Gastrocnemius medialis (tissue), 4 donors: Measurements from ENCODE around the gene MDGA2. TPM values are rescaled to one million over a fixed set of nuclear protein-coding genes. Genes with fewer than 3 reads are reported as not detected.

Experiments
- ATAC-seq, 2 donors: fragments of 150-250 bp; one replicate each; pipeline ENCODE4 v1.9.1; 2016
- DNase-seq, 2 donors: peaks; one replicate each; pipeline ENCODE4 v3.0.0-alpha.2; 2019
- H3K27ac ChIP-seq, 4 donors: fragments of 200-600 bp; sonication (generic); 1 replicate in 1 of 4; 2 replicates in 3 of 4; pipeline ENCODE4 v1.5.1; 2016 to 2018; ENCODE audit warnings: mild to moderate bottlenecking in 2 of 4, moderate library complexity in 1 of 4
- H3K27me3 ChIP-seq, 3 donors: fragments of 200-600 bp; sonication (generic) in 2 of 3; 1 replicate in 1 of 3; 2 replicates in 2 of 3; pipeline versions ENCODE4 v1.5.1 to v1.6.0; 2016 to 2019; ENCODE audit warnings: mild to moderate bottlenecking in 1 of 3, moderate library complexity in 1 of 3
- H3K36me3 ChIP-seq, 2 donors: fragments of 200-600 bp; sonication (generic) in 1 of 2; one replicate each; pipeline ENCODE4 v1.5.1; 2017 to 2018
- H3K4me1 ChIP-seq, 2 donors: fragments of 200-600 bp; sonication (generic) in 1 of 2; one replicate each; pipeline ENCODE4 v1.5.1; 2016 to 2017; ENCODE audit warnings: mild to moderate bottlenecking in 2 of 2
- H3K4me3 ChIP-seq, 4 donors: fragments of 200-600 bp; sonication (generic) in 3 of 4; 1 replicate in 1 of 4; 2 replicates in 3 of 4; pipeline ENCODE4 v1.5.1; 2016 to 2019; ENCODE audit warnings: mild to moderate bottlenecking in 2 of 4
- H3K9me3 ChIP-seq, 3 donors: fragments of 200-600 bp; sonication (generic) in 2 of 3; 1 replicate in 1 of 3; 2 replicates in 2 of 3; pipeline ENCODE4 v1.5.1; 2016 to 2019
- CTCF ChIP-seq, 5 experiments: fragments of 450-650 bp in 3 of 5; fragments of 200-600 bp in 2 of 5; sonication (generic) in 2 of 5; IDR thresholded peaks in 4 of 5; conservative IDR thresholded peaks in 1 of 5; 1 replicate in 4 of 5; 2 replicates in 1 of 5; pipeline ENCODE4 v1.5.1; 2016 to 2019; ENCODE audit warnings: antibody characterized with exemption in 5 of 5, mild to moderate bottlenecking in 3 of 5, moderate library complexity in 3 of 5
- POLR2A ChIP-seq, 2 donors: fragments of 450-650 bp; IDR thresholded peaks; one replicate each; pipeline ENCODE4 v1.6.1; 2017; ENCODE audit warnings: antibody characterized with exemption in 2 of 2, mild to moderate bottlenecking in 2 of 2, moderate library complexity in 2 of 2
- in situ Hi-C, 4 donors: fragments of 200-750 bp; cut with MboI; loops; one replicate each; pipeline versions ENCODE4 v1.15.0 to v1.8.0; 2017; ENCODE audit warnings: low sequenced_read_pairs in 4 of 4
- intact Hi-C: fragments of 100-400 bp; cut with DNase I; formaldehyde crosslinking; loops from one replicate; pipeline ENCODE4 v1.15.1; 2023; ENCODE audit warnings: low total_unique reads
- total RNA-seq, 4 donors: library from RNA; depleted of rRNA; stranded (reverse); fragments of >200 nt; gene quantifications; one replicate each; pipeline versions ENCODE4 v1.1.0 to v1.2.3, GENCODE V29; 2016

MDGA2 gene
- total RNA-seq, 4 donors from 2014 or later, result not detected

DNA sequence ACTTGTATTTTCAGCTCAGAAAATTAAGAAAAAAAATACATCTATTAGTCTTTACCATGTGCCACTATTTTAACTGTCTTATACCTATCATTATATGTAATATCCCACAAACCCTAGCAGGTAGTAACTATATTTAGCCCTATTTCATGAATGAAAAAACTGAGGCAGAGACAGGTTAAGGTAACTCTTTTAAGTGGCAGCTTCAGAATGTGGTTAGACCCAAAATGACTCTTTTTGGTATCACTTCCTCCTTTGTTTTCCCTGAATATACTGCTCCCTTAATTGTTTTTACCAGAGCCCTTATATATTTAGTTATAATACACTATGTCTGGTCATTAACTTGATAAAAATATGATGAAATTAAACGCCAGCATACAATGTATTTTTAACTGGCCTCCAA, 788.3 kb downstream of the MDGA2 start:
- intact Hi-C loops (no loop called here), in situ Hi-C loops (no loop called here)
- H3K9me3 ChIP-seq, result no peaks in the 10 kb centered on the region
- no peak for TF ChIP-seq POLR2A (IDR thresholded peaks at IDR 0.05)
- no peak for TF ChIP-seq CTCF (IDR thresholded peaks at IDR 0.05 in 4 of 5, conservative IDR thresholded peaks at IDR 0.05 in 1 of 5)
- no peaks in the 10 kb centered on the region for H3K4me1 ChIP-seq
- DNase-seq (no peak), ATAC-seq (no peak)
- H3K4me3 ChIP-seq, result no peak overlapping the region
- H3K27me3 ChIP-seq, result no peaks in the 10 kb centered on the region
- no peaks in the 10 kb centered on the region for H3K36me3 ChIP-seq
- no peak overlapping the region for H3K27ac ChIP-seq

DNA sequence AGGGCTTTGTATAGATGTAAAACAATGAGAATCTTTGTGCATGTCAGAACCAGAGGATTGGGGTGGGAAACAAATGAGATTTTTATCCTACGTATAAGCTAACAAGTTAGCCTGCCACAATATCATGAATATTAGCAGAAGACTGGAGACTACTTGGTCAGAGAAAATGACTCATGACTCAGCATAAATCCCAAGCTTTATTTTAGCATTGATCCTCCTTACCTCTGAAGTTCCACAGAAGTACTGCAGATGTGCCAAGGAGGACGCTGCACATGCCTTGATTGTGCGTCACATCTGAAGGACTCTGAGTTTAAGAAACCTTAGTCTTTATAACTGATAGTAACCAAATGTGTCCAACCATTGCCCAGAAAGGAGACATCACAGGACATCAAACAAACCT, 789.8 kb downstream of the MDGA2 start:
- intact Hi-C loops, result no loop called here
- Histone ChIP-seq H3K27me3 (no peaks in the 10 kb centered on the region), H3K27ac (no peak overlapping the region), H3K4me1 (no peaks in the 10 kb centered on the region), H3K4me3 (no peak overlapping the region), H3K36me3 (no peaks in the 10 kb centered on the region), H3K9me3 (no peaks in the 10 kb centered on the region)
- no peak for TF ChIP-seq CTCF (IDR thresholded peaks at IDR 0.05 in 4 of 5, conservative IDR thresholded peaks at IDR 0.05 in 1 of 5)
- no peak for TF ChIP-seq POLR2A (IDR thresholded peaks at IDR 0.05)
- in situ Hi-C loops, result no loop called here
- DNase-seq (no peak), ATAC-seq (no peak)

DNA sequence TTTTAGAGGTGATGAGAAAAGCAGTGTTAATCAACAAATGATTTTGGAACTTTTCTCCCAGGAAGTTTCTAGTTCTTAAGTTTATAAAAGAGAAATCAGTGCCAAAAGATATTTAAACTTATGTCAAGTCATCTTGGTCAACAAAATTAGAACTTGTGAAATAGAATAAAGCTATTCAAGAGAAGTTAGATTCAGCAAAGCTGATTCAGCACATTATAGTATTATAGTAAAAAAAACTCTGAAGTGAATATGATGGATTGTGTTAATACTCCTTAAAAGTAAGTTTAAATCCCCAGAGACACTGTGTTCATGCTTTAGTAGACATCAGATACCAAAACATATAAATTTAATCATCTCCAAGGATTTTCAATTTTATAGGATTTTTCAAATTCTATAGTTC, 813.7 kb downstream of the MDGA2 start:
- intact Hi-C loops (no loop called here), in situ Hi-C loops (no loop called here)
- TF ChIP-seq POLR2A (IDR thresholded peaks at IDR 0.05) (no peak), CTCF (IDR thresholded peaks at IDR 0.05 in 4 of 5, conservative IDR thresholded peaks at IDR 0.05 in 1 of 5) (no peak)
- H3K36me3 ChIP-seq, result no peaks in the 10 kb centered on the region
- ATAC-seq (no peak), DNase-seq (no peak)
- H3K4me1 ChIP-seq, result no peaks in the 10 kb centered on the region
- H3K27ac ChIP-seq, result no peak overlapping the region
- H3K4me3 ChIP-seq, result no peak overlapping the region
- no peaks in the 10 kb centered on the region for H3K9me3 ChIP-seq
- no peaks in the 10 kb centered on the region for H3K27me3 ChIP-seq

- in situ Hi-C loops (no loop called here), intact Hi-C loops (no loop called here)
- Histone ChIP-seq H3K4me1 (no peaks in the 10 kb centered on the region), H3K27me3 (no peaks in the 10 kb centered on the region), H3K4me3 (no peak overlapping the region), H3K27ac (no peak overlapping the region), H3K36me3 (no peaks in the 10 kb centered on the region), H3K9me3 (peaks cover 0 to 7% (median 0%) of the 10 kb centered on the region in 3 donors)
- DNase-seq (no peak), ATAC-seq (no peak)
- no peak for TF ChIP-seq CTCF (IDR thresholded peaks at IDR 0.05 in 4 of 5, conservative IDR thresholded peaks at IDR 0.05 in 1 of 5)
- TF ChIP-seq POLR2A (IDR thresholded peaks at IDR 0.05), result no peak
Observed at GRCh38 chr14:46840944-46841720, 834.3 kb downstream of the MDGA2 start.

DNA sequence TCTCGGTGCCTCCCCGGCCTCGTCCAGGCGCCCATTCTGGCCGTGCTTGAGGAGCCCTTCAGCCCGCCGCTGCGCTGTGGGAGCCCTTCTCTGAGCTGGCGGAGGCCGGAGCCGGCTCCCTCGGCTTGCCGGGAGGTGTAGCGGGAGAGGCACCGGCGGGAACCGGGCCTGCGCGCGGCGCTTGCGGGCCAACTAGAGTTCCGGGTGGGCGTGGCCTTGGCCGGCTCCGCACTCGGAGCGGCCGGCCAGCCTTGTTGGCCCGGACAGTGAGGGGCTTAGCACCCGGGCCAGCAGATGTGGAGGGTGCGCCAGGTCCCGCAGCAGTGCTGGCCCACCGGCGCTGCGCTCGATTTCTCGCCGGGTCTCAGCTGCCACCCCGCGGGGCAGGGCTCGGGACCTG, 855.1 kb downstream of the MDGA2 start:
- Histone ChIP-seq H3K27ac (no peak overlapping the region), H3K36me3 (no peaks in the 10 kb centered on the region), H3K27me3 (no peaks in the 10 kb centered on the region), H3K4me3 (no peak overlapping the region), H3K4me1 (no peaks in the 10 kb centered on the region), H3K9me3 (no peaks in the 10 kb centered on the region)
- TF ChIP-seq CTCF (IDR thresholded peaks at IDR 0.05 in 4 of 5, conservative IDR thresholded peaks at IDR 0.05 in 1 of 5) (no peak), POLR2A (IDR thresholded peaks at IDR 0.05) (no peak)
- intact Hi-C loops, result no loop called here
- ATAC-seq, result no peak
- DNase-seq, result no peak
- in situ Hi-C loops, result no loop called here
